ENCODE results near the gene METTL1.
"Not testable (repeated sequence)": the region's sequence is repeated elsewhere in the genome, so short reads cannot be mapped to it uniquely, and the experiment has no call there.

The METTL1 gene

DNA sequence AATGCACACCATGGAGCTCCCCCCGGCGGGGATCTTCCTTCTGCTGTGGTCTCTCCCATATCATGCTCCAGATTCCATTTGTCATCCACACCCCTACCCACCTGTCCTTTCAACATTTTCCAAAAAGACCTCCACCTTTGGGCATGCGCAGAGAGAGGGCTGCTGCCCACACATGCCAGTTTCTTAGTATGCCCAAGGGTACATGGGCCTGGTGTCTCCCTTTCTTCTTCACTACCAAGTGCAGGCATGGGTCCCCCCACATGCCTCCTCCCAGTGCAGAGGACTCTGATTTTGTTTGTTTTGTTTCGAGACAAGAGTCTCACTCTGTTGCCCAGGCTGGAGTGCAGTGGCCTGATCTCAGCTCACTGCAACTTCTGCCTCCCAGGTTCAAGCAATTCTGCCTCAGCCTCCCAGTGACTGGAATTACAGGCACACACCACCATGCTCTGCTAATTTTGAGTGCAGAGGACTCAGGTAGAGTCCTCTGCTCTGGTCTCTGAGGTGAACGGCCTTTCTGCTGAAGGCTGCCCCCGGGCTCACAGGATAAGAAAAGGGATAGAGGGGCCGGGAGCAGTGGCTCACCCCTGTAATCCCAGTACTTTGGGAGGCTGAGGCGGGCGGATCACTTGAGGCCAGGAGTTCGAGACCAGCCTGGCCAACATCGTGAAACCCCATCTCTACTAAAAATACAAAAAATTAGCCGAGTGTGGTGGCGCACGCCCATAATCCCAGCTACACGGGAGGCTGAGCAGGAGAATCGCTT is 49.9 kb downstream of the METTL1 start:
- not testable (repeated sequence) for DNase-seq

DNA sequence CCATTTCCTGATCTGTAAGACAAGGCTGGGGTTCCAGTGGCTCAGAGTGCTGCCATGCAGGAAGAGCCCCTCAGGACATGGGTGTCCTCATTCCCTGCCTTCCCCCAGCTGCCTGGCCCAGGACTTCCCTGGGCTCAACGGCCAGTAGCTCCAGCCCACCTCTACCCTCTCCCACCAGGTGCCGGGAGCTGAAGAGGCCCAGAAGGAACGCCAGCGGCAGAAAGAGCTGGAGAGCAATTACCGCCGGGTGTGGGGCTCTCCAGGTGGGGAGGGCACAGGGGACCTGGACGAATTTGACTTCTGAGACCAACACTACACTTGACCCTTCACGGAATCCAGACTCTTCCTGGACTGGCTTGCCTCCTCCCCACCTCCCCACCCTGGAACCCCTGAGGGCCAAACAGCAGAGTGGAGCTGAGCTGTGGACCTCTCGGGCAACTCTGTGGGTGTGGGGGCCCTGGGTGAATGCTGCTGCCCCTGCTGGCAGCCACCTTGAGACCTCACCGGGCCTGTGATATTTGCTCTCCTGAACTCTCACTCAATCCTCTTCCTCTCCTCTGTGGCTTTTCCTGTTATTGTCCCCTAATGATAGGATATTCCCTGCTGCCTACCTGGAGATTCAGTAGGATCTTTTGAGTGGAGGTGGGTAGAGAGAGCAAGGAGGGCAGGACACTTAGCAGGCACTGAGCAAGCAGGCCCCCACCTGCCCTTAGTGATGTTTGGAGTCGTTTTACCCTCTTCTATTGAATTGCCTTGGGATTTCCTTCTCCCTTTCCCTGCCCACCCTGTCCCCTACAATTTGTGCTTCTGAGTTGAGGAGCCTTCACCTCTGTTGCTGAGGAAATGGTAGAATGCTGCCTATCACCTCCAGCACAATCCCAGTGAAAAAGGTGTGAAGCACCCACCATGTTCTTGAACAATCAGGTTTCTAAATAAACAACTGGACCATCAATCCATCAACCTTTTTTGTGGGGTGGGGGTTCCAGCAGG is 51.0 kb downstream of the METTL1 start:
- no peak for DNase-seq

DNA sequence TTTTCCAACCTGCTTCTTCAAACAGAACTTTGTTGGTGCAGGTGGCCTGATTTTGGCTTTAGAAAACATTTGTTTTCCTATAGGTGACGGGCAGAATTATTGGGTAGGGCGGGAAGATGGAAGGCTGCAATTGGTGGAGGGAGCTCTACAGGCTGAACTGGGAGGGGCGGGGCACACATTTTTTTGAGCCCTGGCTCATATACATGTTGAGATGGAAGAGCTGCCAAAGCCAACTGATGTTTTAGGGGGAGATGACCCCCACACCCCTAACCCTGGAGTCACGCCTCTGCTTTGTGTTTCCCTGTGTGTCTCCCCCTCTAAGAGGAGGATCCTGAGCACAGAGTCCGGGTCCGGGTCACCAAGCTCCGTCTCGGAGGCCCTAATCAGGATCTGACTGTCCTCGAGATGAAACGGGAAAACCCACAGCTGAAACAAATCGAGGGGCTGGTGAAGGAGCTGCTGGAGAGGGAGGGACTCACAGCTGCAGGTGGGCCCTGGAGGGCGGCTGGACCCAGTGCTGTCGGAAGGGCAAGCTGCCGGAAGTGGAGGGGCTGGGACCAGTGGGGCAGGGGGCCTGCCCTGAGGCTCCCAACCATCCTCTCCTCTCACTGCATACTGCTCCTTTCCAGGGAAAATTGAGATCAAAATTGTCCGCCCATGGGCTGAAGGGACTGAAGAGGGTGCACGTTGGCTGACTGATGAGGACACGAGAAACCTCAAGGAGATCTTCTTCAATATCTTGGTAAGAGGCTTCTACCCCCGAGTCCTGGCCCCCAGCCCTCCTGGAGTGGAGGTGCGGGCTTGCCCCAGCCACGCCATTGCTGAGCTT is 51.9 kb downstream of the METTL1 start:
- no peak for DNase-seq

DNA sequence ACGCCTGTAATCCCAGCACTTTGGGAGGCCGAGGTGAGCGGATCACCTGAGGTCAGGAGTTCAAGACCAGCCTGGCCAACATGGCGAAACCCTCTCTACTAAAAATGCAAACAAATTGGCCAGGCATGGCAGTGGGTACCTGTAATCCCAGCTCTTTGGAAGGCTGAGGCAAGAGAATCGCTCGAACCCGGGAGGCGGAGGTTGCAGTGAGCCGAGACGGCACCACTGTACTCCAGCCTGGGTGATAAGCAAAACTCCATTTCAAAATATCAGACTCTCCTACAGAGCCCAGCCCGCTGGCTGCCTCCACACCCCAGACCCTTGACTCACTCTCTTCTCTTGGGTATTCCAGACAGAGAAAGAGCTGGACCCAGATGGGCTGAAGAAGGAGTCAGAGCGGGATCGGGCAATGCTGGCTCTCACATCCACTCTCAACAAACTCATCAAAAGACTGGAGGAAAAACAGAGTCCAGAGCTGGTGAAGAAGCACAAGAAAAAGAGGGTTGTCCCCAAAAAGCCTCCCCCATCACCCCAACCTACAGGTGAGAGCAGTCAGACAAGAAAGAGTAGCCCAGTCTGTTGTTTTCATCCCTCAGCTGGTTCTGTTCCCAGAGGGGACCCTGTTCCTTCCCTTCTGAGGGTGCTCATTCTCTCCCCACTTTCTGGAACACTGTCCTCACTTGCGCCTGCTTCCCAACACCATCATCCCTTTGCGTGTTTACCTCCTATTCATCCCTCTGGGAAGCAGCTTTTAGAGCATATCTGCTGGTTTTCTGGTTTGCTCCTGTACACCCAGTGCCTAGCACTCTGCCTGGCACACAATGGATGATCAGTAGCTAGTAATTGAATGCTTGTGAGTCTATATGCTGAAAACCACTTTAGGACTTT is 53.0 kb downstream of the METTL1 start:
- no peak for DNase-seq
